ENCODE results near the gene DLX3.

Gene DLX3

GRCh38 chr17:49992933-49993422 lies 2.0 kb downstream of the DLX3 start:
- DNase-seq (ENCODE audit: low read depth in 2 of 2, low spot score in 1 of 2) = no peak

- DNase-seq (ENCODE audit: low read depth in 2 of 2, low spot score in 1 of 2) = no peak
Observed at GRCh38 chr17:49992191-49992932, 2.7 kb downstream of the DLX3 start.

GRCh38 chr17:49991409-49991808 lies 3.6 kb downstream of the DLX3 start:
- no peak for DNase-seq (ENCODE audit: low read depth in 2 of 2, low spot score in 1 of 2)

GRCh38 chr17:49990921-49991320 lies 4.1 kb downstream of the DLX3 start:
- DNase-seq (ENCODE audit: low read depth in 2 of 2, low spot score in 1 of 2) = no peak

- no peak for DNase-seq (ENCODE audit: low read depth in 2 of 2, low spot score in 1 of 2)
Observed at GRCh38 chr17:49990331-49990730, 4.7 kb downstream of the DLX3 start.

GRCh38 chr17:49989518-49989880 lies 5.5 kb downstream of the DLX3 start:
- DNase-seq (ENCODE audit: low read depth in 2 of 2, low spot score in 1 of 2) = no peak

GRCh38 chr17:49987681-49988441 lies 7.2 kb downstream of the DLX3 start:
- DNase-seq (ENCODE audit: low read depth in 2 of 2, low spot score in 1 of 2) = no peak

GRCh38 chr17:49987290-49987585 lies 7.8 kb downstream of the DLX3 start:
- DNase-seq (ENCODE audit: low read depth in 2 of 2, low spot score in 1 of 2) = no peak

- DNase-seq (ENCODE audit: low read depth in 2 of 2, low spot score in 1 of 2) = no peak
Observed at GRCh38 chr17:49986396-49987289, 8.4 kb downstream of the DLX3 start.

- DNase-seq (ENCODE audit: low read depth in 2 of 2, low spot score in 1 of 2) = no peak
Observed at GRCh38 chr17:49985310-49985990, 9.6 kb downstream of the DLX3 start.

- no peak for DNase-seq (ENCODE audit: low read depth in 2 of 2, low spot score in 1 of 2)
Observed at GRCh38 chr17:49984776-49985175, 10.2 kb downstream of the DLX3 start.

- DNase-seq (ENCODE audit: low read depth in 2 of 2, low spot score in 1 of 2) = no peak
Observed at GRCh38 chr17:49984283-49984682, 10.7 kb downstream of the DLX3 start.

- DNase-seq (ENCODE audit: low read depth in 2 of 2, low spot score in 1 of 2) = no peak
Observed at GRCh38 chr17:49980703-49981197, 14.3 kb downstream of the DLX3 start.

- no peak for DNase-seq (ENCODE audit: low read depth in 2 of 2, low spot score in 1 of 2)
Observed at GRCh38 chr17:49979748-49980479, 15.1 kb downstream of the DLX3 start.

- no peak for DNase-seq (ENCODE audit: low read depth in 2 of 2, low spot score in 1 of 2)
Observed at GRCh38 chr17:49978501-49978900, 16.5 kb downstream of the DLX3 start.

GRCh38 chr17:49977463-49978389 lies 17.3 kb downstream of the DLX3 start:
- DNase-seq (ENCODE audit: low read depth in 2 of 2, low spot score in 1 of 2) = no peak

GRCh38 chr17:49976828-49977202 lies 18.2 kb downstream of the DLX3 start:
- DNase-seq (ENCODE audit: low read depth in 2 of 2, low spot score in 1 of 2) = no peak

GRCh38 chr17:49976163-49976827 lies 18.7 kb downstream of the DLX3 start:
- no peak for DNase-seq (ENCODE audit: low read depth in 2 of 2, low spot score in 1 of 2)

GRCh38 chr17:49975531-49975930 lies 19.5 kb downstream of the DLX3 start:
- no peak for DNase-seq (ENCODE audit: low read depth in 2 of 2, low spot score in 1 of 2)
